COLO829 (cell line): ENCODE data around the gene RXRG.
A peak's percentile ranks its signal among the peaks of the same experiment; 100 is the strongest.

Experiments
- DNase-seq: peaks from one replicate; pipeline ENCODE4 v3.0.0; 2012; ENCODE audit warnings: low spot score

The RXRG gene

GRCh38 chr1:165408518-165408917 lies 36.4 kb downstream of the RXRG start:
- peak; percentile 95 for DNase-seq

- no peak for DNase-seq
These were observed 37.5 kb downstream of the RXRG start for GRCh38 chr1:165407398-165407797.

DNA sequence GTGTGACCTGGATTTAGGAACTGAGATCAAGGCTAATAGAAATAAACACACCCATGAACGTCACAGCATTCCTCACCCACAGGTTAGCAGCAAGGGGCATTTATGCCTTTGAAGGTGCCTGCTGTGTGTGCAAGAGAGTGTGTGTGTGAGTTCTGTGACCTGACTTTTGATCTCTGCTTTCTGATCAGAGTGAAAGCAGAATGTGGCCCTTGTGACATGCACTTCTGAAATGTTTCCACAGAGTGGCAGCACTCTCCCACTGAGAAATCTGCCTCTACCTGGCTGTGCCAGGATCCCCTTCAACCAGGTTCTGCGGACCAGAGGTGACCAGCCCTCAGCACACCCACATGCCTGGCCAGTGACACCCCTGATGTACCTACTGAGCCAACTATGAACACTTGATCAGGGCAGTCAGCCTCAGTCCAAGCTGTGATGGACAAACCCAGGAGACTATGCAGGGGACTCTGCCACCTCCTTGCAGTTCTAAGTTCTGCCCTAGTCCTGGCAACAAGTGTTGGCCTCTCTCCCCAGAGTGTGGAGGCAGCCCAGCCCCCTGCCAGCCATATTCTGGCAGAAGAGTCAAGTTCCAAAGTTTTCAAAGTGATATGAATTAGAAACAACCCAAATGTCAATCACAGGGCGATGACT lies 41.0 kb downstream of the RXRG start:
- peak; percentile 68 for DNase-seq

GRCh38 chr1:165402517-165403111 lies 42.3 kb downstream of the RXRG start:
- no peak for DNase-seq

DNA sequence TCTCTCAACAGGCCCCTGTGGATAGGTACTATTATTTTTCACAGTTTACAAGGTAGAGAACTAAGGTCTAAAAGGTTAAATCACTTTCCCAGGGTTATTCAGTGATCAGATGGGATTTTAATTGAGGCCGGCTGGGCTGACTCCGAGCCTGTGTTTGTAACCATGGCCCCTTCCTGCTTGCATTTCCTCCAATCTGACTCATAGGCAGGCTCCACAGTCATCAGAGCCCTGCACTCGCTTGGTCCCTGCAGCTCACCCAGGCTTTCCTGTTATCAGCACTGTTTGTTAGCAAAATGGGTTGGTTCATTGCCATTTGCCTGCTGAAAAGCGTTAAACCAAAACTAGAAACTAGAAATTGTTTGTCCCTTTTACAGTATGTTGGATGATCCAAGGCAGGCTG lies 47.0 kb downstream of the RXRG start:
- DNase-seq: peak; percentile 50

- DNase-seq: no peak
These were observed 49.0 kb downstream of the RXRG start for GRCh38 chr1:165395901-165396300.

- no peak for DNase-seq
These were observed 49.4 kb downstream of the RXRG start for GRCh38 chr1:165395478-165395877.

- DNase-seq: peak; percentile 98
These were observed 52.0 kb downstream of the RXRG start for GRCh38 chr1:165392634-165393571.

GRCh38 chr1:165389609-165390008 lies 55.3 kb downstream of the RXRG start:
- no peak for DNase-seq

- DNase-seq: no peak
These were observed 57.0 kb downstream of the RXRG start for GRCh38 chr1:165387961-165388360.

DNA sequence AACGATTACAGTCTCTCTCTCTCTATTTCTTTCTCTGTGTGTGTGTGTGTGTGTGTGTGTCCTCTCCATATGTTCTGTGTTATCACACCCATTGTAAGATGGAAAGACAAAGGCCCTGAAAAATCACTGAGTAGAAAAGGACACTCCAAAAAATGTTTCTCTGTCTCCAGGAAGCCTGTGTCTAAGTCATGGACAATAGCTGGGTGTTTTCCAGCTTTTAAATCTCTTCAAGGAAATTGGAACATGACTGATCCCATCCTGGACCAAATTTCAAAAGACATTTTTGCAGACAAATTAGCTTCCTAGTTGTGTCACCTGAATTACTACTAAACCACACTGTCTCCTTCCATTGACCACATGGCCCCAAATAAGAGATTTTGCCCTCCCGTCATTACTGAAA lies 57.4 kb downstream of the RXRG start:
- no peak for DNase-seq

- no peak for DNase-seq
These were observed 61.1 kb downstream of the RXRG start for GRCh38 chr1:165383599-165384405.

DNA sequence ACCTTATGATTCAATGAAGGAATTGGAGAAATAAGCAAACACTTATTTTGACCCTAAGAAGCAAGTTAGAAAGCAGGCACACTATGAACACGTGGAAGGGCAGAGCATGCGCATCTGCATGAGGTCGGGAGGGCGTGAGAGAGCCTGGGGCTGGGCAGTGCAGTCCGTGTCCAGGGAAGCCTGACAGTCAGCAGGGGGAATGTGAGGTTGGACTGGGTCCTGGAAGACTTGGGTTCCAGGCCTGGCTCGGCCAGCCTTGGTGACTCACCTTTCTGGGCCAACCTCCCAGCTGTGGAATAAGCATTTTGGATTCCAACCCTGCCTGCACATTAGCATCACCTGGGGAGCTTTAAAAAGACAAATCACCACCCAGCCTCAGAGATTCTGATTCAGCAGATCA lies 61.9 kb downstream of the RXRG start:
- DNase-seq: no peak

DNA sequence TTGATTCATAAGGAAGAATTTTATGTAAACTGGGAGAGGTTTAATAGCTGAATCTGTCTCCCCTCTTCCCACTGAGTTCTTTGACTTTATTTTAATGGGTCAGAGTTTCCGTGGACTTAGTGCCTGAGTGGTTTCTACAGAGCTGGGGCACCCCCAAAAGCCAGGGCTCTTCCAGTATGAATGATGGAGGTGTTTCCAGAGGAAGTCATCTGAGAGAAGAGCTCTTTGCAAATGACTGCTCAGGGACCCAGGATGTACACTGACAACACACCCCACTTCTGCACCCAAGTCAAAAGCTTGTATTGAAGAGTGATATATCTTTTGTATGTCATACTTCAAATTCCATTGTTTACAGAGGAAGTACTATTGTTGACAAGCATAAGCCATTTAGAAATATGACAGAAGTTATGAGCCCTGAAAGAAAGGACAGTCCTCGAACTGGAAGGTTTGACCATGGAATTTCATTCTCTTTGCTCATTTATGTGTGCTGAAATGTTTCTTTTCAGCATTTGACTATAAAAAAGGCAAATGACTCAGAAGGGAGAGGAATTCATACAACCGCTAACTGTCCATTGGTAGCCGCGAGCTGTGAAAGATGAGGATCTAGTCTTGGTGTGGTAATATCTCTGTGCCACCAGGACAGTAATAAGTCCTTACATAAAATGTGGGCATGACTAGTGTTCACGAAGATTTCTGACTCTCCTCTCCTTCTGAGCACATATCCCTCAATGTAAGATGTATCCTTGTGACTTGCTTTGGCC lies 63.0 kb downstream of the RXRG start:
- DNase-seq: no peak

DNA sequence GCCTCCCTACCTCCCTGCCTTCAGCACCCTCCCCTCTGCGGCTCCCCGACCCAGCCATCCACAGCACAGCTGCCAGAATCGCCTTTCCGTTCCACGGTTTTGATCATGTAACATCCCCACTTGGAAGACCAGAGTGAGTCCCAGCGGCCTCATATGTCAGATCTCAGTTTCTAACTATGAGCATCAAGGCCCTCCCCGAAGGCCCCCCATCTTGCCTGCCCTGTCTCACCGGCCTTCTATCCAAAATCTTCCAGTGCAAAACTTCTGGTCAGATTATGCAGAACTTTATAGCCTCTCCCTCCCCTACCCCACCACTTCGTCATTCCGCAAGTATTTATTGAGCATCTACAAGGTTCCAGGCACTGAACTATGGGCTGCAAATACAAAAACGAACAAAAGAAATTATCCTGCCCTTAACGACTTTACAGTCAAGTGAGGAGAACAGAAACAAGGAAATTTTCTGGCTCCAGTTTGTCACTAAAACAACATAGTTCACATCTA lies 68.1 kb downstream of the RXRG start:
- DNase-seq: no peak

- no peak for DNase-seq
These were observed 68.7 kb downstream of the RXRG start for GRCh38 chr1:165376041-165376810.

GRCh38 chr1:165375623-165376022 lies 69.3 kb downstream of the RXRG start:
- DNase-seq: no peak

DNA sequence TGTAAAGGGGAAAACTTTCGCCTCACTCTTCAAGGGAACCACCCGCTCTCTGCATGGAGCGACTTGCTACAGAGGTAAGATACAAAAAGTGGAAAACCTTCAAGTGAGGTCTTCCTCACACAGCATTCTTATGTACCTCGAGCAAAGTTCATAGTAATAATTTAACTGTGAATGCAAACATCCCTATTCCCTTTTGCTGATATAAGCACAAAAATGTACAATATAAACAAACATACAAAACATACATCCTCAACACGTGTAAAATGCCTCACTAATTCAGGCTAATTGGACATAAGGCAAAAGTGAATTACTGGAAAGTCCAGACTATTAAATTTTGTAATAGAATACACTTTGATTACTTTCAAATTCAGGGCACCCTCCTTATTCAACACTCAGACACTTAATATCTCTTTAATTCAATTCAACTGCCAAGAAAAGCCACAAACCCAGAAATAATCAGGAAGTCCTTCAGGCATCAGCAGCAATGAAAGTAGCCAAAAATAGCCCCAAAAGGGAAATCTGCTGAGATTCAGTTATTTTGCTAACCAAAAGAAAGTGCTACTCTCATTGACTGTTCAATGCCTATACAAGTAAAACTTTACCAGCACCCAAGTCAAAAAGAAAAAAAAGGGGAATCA lies 73.2 kb downstream of the RXRG start:
- no peak for DNase-seq

- DNase-seq: peak; percentile 76
These were observed 75.6 kb downstream of the RXRG start for GRCh38 chr1:165369255-165369848.
